Measurements from ENCODE around the gene WDR33.

GRCh38 chr2:127820080-127820668 lies 9.2 kb upstream of the WDR33 start:
- TF ChIP-seq POLR2A (IDR thresholded peaks at IDR 0.05) = no peak
- no peak for TF ChIP-seq CTCF (IDR thresholded peaks at IDR 0.05)
- no peak for TF ChIP-seq POLR2AphosphoS5 (IDR thresholded peaks at IDR 0.05)
